SK-N-SH treated with all-trans-retinoic acid at 6 μM for 48 hours (cell line): ENCODE measurements around the gene FUOM.

Source experiments
- ATAC-seq: fragments of 200-7000 bp; cut with Tn5 transposase; 3 replicates; pipeline ENCODE4 v1.9.1; 2020; ENCODE audit warnings: mild to moderate bottlenecking, moderate library complexity
- BACH2 ChIP-seq: fragments of 250-450 bp; sonication (Bioruptor Pico); IDR thresholded peaks from 2 replicates; pipeline ENCODE4 v1.9.0; 2021; ENCODE audit warnings: mild to moderate bottlenecking, borderline replicate concordance
- CREB5 ChIP-seq: fragments of 250-450 bp; sonication (Bioruptor Pico); IDR thresholded peaks from 2 replicates; pipeline ENCODE4 v1.5.1; 2020; ENCODE audit warnings: low read depth, mild to moderate bottlenecking, moderate library complexity
- CSDC2 ChIP-seq: fragments of 250-450 bp; sonication (Bioruptor Pico); IDR thresholded peaks from 2 replicates; pipeline ENCODE4 v1.5.0; 2020; ENCODE audit warnings: mild to moderate bottlenecking, moderate library complexity
- GLIS3 ChIP-seq: fragments of 250-450 bp; sonication (Bioruptor Pico); IDR thresholded peaks from 2 replicates; pipeline ENCODE4 v1.5.0; 2020; ENCODE audit warnings: mild to moderate bottlenecking, moderate library complexity
- PATZ1 ChIP-seq: fragments of 250-450 bp; sonication (Bioruptor Pico); IDR thresholded peaks from 2 replicates; pipeline ENCODE4 v1.8.0; 2020; ENCODE audit warnings: mild to moderate bottlenecking, moderate library complexity, borderline replicate concordance
- POU6F1 ChIP-seq: fragments of 250-450 bp; sonication (Bioruptor Pico); IDR thresholded peaks from 2 replicates; pipeline ENCODE4 v1.8.0; 2021; ENCODE audit warnings: low read depth, mild to moderate bottlenecking, moderate library complexity, borderline replicate concordance
- RARB ChIP-seq: fragments of 250-450 bp; sonication (Bioruptor Pico); IDR thresholded peaks from 2 replicates; pipeline ENCODE4 v1.8.0; 2021; ENCODE audit warnings: mild to moderate bottlenecking, moderate library complexity
- TCF4 ChIP-seq: fragments of 250-450 bp; sonication (Bioruptor Pico); IDR thresholded peaks from 2 replicates; pipeline ENCODE4 v1.8.0; 2021; ENCODE audit warnings: mild to moderate bottlenecking, moderate library complexity, borderline replicate concordance
- TOX ChIP-seq: fragments of 250-450 bp; sonication (Bioruptor Pico); IDR thresholded peaks from 2 replicates; pipeline ENCODE4 v1.8.0; 2021; ENCODE audit warnings: mild to moderate bottlenecking, moderate library complexity, borderline replicate concordance
- TSHZ2 ChIP-seq: fragments of 250-450 bp; sonication (Bioruptor Pico); IDR thresholded peaks from 2 replicates; pipeline ENCODE4 v1.5.0; 2020; ENCODE audit warnings: mild to moderate bottlenecking, moderate library complexity
- ZC3H10 ChIP-seq: fragments of 250-450 bp; sonication (Bioruptor Pico); IDR thresholded peaks from 2 replicates; pipeline ENCODE4 v1.5.1; 2021; ENCODE audit warnings: mild to moderate bottlenecking, moderate library complexity
- ZFP3 ChIP-seq: fragments of 250-450 bp; sonication (Bioruptor Pico); IDR thresholded peaks from 2 replicates; pipeline ENCODE4 v1.5.0; 2020; ENCODE audit warnings: mild to moderate bottlenecking, moderate library complexity
- ZFP30 ChIP-seq: fragments of 450-650 bp; formaldehyde crosslinking; IDR thresholded peaks from 2 replicates; pipeline ENCODE4 v1.5.0; 2022; ENCODE audit warnings: mild to moderate bottlenecking, moderate library complexity
- ZNF565 ChIP-seq: fragments of 450-650 bp; formaldehyde crosslinking; conservative IDR thresholded peaks from 2 replicates; pipeline ENCODE4 v1.5.0; 2020; ENCODE audit warnings: low read depth, mild to moderate bottlenecking, moderate library complexity
- ZNF8 ChIP-seq: fragments of 450-650 bp; formaldehyde crosslinking; IDR thresholded peaks from 2 replicates; pipeline ENCODE4 v1.5.0; 2020; ENCODE audit warnings: mild to moderate bottlenecking, moderate library complexity

The FUOM gene

GRCh38 chr10:133359554-133359971 is 1.7 kb upstream of the FUOM start:
- TF ChIP-seq GLIS3 (CRISPR knock-in tag) (no peak), BACH2 (CRISPR knock-in tag) (no peak), ZC3H10 (no peak), CSDC2 (CRISPR knock-in tag) (no peak), CREB5 (CRISPR knock-in tag) (no peak), TCF4 (no peak)
- no peak for ATAC-seq

GRCh38 chr10:133358925-133359310 is 1.1 kb upstream of the FUOM start:
- no peak for ATAC-seq
- TF ChIP-seq TOX (CRISPR knock-in tag): no peak
- no peak for TF ChIP-seq POU6F1
- no peak for TF ChIP-seq ZFP3 (CRISPR knock-in tag)

- no peak for ATAC-seq
- TF ChIP-seq ZNF565 (CRISPR knock-in tag) (no peak), ZC3H10 (no peak), POU6F1 (no peak), TOX (CRISPR knock-in tag) (no peak)
Observed at GRCh38 chr10:133358162-133358924, 524 bp upstream of the FUOM start.

GRCh38 chr10:133356549-133357284 is 1.1 kb downstream of the FUOM start:
- no peak for TF ChIP-seq CREB5 (CRISPR knock-in tag)
- no peak for TF ChIP-seq ZFP3 (CRISPR knock-in tag)
- TF ChIP-seq ZC3H10: no peak
- peak; percentile 11 for ATAC-seq

GRCh38 chr10:133355991-133356390 is 1.8 kb downstream of the FUOM start:
- no peak for ATAC-seq
- no peak for TF ChIP-seq ZC3H10
- no peak for TF ChIP-seq RARB (CRISPR knock-in tag)
- TF ChIP-seq TOX (CRISPR knock-in tag): no peak
- no peak for TF ChIP-seq PATZ1
- no peak for TF ChIP-seq ZFP30 (CRISPR knock-in tag)
- TF ChIP-seq ZNF8 (CRISPR knock-in tag): no peak
- no peak for TF ChIP-seq TSHZ2
